ENCODE data around the gene ZFPM1.
"Not testable (repeated sequence)": the region's sequence is repeated elsewhere in the genome, so short reads cannot be mapped to it uniquely, and the experiment has no call there.

Gene ZFPM1

DNA sequence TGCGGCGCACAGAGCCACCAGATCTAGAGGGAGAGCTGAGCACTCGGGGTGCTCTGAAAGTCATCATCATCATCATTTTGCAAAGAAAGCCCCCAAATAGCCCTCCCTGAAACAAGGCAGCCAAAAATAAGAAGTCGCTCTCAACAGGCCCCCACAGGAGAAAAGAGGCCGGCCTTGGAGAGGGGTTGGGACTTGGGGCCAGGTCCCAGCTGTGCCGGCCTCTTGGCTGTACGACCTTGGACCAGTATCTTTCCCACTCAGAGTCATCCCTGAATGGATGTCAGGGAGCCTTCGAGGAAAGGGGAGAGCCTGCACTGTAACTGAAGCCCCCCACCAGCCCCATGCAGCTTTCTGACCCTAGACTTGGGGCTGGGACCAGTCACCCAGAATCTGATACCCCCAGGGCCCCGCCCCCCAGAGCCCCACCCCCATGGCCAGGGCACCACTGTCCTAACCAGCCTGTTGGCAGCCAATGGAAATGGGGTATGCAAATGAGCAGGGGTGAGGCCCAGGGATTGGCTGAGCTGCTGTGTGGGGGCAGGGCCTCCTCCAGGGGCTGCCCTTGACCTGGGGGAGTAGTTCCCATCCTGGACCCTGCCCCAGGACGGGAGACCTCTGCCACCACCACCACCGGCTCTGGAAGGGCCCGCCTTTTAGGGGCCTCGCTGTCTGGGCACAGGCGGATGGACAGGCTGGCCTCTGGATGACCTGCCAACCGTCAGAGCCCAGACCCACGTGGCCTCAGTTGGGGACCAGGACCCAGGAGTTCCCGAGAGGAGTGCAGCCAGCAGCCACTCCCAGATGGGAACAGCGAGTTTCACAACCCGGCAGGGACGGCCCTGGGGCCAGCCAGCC is 15.4 kb downstream of the ZFPM1 start:
- no peak for DNase-seq

DNA sequence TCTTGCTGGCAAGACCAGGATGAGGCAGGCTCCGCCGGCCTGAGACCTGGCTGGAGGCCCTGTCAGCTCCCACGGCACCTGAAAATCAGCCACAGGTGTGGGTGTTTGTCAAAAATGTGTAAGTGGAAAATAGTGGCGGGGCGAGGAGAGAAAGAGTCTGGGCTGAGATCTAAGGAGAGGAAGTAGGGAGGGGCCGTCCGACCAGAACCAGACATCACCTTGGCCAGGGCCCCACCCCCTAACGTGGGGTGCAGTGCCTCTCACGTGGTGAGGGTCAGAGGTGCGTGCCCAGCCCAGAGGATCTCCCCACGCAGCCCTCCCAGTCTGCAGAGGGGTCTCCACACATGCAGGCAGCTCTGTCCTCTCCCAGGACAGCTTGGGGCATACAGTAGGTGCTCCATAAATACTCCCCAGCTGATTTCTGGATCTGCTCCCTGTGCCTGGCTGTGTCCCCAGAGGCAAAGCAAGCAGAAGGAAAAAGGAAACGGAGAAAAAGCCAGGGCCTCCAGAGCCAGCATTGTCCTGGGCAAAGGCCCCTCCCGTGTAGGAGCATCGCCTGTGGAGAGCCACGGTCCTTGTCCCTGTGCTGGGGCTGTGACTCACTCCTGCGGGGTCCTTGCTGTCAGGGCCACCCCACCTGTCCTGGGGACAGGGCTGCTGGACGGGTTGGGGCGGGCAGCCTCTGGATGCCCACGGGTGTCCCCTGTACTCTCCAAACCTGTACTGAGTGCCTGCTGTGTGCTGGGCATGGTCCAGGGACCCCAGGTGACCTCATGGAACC is 16.7 kb downstream of the ZFPM1 start:
- no peak for DNase-seq

DNA sequence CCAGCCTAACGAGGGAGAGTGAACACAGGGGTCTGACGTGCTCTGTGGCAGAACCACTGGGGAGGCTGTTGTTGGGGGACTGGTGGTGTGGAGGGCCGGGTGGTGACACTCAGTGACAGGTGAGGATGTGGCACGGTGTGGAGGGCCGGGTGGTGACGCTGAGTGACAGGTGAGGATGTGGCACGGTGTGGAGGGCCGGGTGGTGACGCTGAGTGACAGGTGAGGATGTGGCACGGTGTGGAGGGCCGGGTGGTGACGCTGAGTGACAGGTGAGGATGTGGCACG is 17.3 kb downstream of the ZFPM1 start:
- not testable (repeated sequence) for DNase-seq

DNA sequence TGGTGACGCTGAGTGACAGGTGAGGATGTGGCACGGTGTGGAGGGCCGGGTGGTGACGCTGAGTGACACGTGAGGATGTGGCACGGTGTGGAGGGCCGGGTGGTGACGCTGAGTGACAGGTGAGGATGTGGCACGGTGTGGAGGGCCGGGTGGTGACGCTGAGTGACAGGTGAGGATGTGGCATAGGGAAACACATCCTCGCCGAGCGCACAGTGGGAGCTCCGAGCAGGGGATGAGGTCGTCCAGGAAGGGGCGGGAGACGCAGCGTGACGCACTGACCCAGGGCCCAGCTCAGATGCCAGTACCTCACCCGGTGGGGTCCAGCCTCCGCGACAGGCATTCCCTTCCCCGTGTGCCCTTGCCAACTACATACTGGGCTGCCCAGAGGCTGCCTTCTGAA is 17.6 kb downstream of the ZFPM1 start:
- DNase-seq, result not testable (repeated sequence)

DNA sequence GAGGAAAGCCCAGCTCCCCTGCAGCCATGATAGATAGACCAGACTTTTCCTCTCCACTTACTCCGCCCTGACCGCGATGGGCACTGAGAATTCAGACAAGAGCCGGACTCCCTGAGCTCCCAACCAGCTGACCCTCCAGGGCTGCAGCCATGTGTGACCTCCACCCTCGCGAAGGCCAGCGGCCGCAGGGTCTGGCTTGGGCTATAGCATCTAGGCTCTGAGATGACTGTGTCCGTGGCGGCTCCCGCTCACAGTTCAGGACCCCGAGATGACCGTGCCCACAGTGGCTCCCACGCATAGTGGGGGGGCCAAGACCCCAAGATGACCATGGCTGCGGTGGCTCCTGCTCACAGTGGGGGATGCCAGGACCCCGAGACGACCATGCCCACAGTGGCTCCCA is 18.0 kb downstream of the ZFPM1 start:
- DNase-seq, result no peak

DNA sequence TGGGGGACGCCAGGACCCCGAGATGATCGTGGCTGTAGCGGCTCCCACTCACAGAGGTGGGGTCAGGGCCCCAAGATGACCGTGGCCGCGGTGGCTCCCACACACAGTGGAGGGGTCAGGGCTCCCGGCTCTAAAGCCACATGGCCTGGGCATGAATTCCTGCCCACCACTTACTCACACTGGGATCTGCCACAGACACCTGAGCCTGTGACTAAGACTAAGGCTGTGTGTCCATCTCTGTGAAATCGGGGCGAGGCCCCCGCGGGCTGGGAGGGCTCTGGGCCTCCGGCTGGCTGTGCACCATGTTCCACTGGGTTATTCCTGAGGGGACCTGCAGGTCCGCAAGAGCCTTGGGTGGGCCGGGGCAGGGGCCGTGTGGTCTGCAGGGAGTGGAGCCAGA is 18.5 kb downstream of the ZFPM1 start:
- DNase-seq, result no peak

DNA sequence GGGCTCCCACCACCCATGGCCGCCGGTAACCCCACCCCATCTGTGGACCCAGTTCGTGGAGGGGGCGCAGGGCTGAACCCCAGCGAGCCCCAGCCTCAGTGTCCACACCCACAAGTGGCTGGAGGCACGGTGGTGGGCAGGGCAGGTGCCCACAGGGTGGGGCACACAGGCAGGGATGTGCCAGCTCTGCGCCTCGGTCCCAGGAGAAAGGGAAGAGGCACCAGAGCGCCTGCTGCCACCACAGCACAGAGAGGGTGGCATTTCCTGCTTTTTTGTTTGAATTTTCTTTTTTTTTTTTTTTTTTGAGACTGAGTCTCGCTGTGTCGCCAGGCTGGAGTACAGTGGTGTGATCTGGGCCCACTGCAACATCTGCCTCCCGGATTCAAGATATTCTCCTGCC is 19.0 kb downstream of the ZFPM1 start:
- no peak for DNase-seq

DNA sequence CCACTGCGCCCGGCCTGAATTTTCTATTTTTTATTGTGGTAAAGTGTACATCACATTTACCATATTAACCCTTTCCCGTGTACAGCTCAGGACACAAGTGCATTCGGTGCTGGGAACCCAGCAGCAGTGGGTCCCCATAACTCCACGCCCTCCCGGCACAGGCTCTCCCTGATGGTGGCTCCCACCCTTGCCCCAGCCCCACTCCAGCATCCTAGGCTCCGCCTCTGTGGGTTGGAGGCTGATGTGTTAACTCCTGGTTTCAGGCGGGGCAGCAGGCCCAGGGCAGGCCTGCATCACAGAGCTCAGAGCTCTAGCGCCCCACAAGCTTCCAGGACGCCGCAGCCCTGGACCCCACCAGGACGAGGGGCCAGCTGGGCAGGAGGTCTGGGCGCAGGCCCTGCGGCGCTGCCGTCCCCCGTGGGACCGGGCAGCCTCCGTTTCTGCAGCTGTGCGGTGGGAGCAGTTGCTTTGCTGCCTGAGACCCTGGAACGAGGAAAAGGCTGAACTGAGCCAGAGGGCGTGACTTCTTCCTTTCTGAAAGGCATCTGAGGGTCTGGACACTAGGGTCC is 19.6 kb downstream of the ZFPM1 start:
- DNase-seq, result no peak

DNA sequence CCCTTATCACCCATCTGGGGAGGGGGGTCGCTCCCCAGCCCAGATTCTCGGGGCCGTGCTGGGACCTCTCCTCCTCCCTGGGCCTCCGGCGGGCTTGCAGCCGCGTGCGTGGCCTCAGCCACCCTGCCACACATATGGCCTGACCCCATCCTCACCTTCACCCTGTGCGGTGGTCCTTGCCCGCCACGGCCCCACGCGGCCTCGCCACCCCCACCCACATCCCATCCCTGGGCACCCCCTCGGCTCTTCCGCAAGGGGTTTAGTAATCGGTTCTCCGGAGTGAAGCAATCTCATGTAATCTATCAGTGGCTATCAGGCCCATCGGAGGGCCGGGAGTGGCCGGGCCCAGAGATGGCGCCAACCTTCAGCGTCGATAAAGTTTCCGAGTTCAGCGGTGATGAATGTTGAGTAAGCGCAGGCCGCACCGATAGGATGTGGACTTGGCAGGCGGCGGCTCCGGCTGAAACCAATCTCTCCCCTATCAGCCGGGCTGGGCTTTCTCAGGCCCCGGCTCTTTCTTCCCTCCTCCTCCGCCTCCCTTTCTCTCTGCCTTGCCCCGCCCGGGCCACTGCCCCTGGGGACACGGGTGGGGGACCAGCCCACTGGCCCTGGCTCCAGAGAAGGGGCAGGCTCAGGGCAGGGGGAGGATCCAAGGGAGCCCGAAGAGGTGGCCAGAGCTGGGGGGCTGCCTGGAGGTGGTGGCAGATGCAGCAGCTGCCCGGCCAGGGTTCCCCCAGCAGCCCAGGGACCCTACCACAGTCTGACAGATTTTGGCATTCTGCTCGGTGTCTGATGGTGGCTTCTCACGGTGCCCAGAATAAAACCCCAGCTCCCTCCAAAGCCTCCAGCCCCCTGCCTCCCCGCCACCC is 20.8 kb downstream of the ZFPM1 start:
- no peak for DNase-seq

DNA sequence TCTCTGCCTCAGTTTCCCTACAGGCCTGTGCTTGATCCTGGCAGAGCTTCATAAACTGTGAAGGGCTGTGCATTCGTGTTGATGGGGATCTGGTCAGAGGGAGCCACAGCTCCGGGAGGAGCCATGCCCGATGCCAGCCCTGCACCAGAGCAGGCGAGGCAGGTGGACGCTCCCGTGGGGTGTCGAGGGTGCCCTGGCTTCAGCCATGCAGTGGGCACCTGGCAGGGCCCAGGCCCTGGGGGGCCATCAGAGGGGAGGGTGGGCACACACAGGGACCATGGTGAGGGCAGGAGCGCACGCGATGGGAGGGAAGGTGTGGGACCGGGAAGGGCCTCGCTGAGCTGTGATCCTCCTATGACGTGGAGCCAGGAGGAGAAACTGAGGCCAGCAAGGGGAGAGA is 22.0 kb downstream of the ZFPM1 start:
- no peak for DNase-seq

DNA sequence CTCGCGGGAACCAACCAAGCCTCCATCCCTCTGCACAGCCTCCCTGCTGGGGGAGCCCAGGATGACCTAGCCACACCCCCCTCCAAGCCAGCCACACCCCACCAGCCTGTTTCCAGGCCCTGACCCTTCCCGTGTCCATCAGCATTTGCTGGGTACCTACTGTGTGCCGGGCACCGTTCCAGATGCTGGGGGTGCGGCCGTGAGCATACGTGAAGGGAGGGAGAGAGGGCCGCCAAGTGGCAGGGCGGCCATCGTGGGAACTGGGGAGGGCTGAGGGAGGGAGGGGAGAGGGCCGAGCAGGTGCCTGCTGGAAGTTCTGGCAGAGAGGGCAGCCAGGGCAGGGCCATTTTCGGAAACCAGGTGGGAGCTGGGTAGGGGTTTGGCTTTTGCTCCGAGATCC is 23.1 kb downstream of the ZFPM1 start:
- no peak for DNase-seq

DNA sequence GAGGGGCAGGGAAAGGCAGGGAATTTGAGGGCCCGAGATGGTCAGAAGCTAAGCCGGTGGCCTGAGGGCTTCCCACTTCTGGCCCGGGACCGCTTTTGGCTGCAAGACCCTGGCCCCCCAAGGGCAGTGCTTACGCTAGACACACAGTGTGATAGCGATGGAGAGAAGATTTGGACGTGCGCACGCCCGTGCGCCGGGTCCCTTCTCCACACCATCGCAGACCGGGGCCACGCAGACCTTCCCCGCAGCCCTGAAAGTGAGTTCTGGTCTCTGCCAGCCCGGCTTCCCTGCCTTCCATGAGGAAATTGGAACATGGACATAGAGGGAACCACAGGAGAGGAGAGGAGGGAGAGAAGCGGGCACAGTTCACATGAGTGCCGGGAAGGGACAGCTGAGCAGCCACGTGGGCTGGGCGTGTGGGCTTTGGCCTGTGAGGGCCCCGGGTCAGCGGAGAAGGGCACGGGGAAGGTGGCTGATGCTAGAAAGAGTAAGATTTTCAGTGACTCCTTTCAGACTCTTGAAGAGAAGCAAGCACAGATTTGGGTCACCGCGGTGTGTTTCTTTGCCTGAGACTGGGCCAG is 23.8 kb downstream of the ZFPM1 start:
- DNase-seq, result no peak

DNA sequence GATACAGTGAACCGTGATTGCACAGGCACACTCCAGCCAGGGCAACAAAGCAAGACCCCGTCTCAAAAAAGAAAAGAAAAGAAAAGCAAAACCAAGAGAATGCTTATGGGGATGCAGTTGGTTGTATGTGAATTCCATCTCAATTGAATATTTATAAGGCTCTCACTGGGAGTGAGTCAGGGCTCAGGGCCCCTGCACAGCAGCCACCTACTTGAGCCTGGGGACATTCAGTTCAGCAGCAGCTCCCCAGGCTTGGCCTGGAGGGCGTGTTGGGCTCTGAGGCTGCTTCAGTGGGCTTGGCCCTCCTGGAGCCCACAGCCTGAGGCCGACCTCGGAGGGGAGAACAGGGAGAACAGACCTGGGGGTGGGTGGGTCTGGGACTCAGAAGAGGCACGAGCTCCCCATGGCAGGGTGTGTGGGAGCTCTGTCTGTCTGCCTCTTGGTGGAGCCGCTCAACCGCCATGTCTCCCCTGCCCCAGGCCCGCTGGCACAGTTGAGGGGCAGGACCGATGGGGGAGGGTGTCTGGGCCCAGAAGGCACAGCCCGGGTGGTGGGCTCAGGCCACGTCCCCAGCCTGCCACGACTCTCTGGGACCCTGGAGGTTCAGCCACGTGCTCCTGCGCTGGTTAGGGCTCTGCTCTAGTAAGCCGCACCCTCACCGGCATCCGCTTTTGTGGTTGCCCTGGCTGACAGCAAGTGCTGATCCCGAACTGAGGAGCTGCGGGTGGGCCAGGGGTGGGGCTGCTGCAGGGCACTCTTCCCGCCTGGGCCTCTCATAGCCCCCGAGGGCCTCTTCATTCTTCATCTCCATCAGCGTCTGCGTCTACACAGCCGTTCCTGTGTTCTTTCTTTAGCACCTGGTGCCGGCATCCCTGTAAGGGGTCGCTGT is 24.8 kb downstream of the ZFPM1 start:
- DNase-seq, result no peak

DNA sequence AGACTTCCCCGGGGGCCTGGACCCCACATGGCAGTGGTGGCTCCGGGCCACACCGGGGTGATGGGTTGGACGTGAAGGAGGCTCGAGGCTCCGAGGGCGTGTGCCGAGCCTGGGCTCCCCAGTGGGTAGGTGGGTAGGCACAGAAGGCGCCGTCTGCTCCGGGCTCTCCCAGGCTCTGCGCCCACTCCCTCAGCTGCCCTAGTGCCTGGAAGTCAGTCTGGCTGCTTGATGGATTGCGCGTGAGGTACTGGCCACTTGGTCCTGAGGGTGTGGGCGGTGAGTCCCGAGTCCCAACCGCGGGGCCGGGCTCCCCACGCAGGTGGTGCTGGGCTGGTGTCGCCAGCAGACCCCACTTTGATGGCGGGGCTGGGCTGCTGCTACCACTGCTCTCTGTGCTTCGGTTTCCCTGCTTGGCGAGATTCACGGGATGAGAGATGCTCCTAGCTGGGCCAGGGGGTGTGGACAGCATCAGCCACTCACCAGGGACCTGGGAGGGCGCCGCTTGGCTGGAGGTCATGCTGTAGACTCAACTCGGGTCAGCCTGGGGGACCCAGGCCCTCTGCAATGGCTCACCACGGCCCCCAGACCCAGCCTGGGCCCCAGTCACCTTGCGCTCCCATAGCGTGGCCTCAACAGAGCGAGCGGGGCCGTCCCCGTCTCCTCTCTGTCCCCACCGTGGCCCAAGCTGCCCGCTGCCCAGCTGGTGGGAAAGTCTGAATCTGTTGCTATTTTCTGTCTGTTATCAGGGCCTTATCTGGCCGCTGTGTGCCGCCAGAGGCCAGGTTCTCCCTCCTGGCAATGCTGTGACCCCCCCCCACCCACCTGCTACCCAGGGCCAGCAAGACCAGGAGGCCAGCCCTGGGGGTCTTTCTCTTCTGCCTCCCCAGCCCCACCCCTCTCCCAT is 26.1 kb downstream of the ZFPM1 start:
- DNase-seq, result no peak

DNA sequence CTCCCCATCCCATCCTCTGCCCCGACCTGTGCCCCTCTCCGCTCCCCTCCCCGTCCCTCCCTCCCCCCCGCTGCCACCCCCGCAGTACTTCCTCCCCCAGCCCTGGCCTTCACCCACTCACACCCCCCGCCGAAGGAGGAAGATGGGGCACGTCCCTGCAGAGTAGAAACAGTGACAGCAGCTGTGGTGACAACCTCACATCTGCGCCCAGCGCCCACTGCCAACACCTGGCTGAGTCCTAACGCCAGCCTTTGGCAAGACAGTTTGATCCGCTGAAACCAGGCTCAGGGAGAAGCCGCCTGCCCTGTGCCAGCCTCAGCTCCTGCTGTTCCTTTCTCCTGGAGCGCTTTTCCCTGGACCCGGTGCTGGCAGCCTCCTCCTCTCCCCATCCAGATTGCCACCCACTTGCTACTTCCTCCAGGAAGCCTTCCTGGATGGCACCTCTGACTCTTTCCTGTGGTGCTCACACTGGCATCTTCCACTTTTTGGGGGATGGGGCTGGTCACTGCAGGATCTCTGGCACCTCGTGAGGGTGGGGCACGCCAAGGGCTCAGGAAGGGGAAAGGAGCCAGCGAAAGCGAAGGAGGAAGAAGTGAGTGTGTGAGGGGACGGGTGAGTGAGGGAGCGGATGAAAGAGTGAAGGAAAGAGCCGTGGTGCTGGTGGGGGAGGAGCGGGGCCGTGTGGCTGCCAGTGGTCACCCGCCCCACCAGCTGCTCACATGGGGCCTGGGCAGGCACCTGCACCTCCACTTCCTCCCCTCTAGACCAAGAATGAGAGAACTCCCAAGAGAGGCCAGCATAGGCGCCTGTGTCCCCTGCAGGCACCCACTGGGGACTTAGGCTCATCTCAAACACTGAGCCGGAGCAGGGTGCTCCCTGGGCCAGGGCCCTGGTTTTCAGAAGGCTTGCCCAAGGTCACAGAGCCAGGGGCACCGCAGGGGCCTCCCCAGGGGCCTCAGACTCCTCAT is 27.0 kb downstream of the ZFPM1 start:
- DNase-seq, result no peak

DNA sequence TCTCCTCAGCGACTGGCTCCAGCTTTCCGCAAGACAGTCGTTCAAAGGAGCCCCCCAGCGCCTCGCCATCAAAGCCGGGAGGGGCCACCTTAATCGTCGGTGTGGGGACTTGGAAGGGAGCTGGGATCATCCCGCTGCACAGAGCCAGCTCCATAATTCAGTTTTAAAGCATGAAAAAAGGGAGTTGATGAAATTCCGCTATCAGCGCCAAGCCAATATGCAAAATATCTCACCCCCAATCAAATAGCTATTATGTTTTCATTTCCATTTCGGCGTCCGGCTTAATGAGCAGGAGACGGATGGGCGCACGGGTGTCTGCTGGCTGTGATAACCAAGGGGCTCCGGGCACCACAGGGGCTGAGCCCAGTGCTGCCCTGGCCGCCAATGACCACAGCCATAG is 27.7 kb downstream of the ZFPM1 start:
- DNase-seq, result no peak

DNA sequence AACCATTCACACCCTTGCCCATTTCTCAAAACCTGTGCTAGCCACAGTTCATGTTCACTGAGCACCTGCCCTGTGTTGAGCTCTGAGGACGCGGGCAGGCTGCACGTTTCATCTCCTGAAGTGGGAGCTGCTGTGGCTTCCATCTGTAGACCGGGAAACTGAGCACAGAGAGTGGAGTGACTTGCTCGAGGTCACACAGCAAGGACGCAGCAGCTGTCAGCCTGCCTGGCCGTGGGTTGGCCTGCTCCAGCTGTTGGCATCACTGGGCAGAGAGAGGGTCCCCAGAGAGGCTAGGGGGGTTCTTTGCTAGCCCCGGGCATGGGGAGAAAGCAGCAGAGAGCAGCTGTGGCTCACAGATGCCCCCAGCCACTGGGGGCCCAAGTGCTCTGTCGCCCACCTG is 28.8 kb downstream of the ZFPM1 start:
- no peak for DNase-seq

DNA sequence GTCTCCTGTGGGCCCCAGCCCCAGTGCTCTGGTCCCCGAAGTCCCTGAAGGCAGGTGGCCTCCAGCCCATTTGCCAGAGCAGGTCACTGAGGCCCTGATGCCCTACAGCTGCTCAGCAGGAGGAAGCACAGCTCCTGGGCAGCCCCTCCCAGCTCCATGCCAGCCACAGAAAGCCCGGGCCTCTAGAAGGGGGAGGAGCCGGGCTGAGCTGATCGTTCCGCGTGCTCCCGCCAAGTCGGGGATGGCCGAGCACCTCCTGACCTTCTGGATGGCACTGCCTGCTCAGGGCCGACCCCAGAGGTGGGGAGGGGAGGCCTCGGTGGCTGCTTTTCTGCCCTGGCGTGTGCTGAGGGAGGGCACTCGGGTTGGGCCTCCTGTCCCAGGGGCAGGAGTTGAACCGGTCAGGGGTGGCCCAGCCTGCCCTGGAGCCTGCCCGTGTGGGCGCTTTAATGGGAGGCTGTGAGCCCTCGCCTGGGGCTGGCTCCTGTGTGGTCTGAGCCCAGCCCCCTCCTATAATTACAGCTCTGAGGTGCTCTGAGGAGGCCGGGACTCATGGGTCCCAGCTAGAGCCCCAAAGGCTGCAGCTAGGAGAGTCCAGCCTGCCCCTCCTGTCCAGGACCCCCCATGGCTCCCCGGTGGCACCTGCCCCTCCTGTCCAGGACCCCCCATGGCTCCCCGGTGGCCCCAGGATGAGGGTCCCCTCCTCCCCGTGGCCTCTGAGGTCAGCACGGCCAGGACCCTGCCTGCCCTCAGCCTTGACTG is 29.7 kb downstream of the ZFPM1 start:
- DNase-seq, result no peak

DNA sequence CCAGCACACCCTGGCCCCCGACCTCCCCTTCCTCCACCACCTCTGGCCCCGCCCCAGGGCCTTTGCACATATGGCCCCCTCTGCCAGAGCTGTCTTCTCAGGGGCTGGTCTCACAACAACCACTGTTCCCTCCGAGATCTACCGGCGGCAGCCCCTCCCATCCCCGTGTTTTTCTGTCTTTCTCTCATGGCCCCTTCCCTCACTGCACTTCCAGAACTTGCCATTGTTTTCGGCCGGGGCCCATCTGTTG is 30.2 kb downstream of the ZFPM1 start:
- DNase-seq, result no peak

Measured in NCI-H526 treated with DMSO at 0.1 percent for 48 hours (cell line).